Measurements from ENCODE around the gene ORM2. TPM values are rescaled to one million over a fixed set of nuclear protein-coding genes. Genes with fewer than 3 reads are reported as not detected.

ORM2 gene
- total RNA-seq, 1 experiment from 2014 or later, result 0.59 TPM

DNA sequence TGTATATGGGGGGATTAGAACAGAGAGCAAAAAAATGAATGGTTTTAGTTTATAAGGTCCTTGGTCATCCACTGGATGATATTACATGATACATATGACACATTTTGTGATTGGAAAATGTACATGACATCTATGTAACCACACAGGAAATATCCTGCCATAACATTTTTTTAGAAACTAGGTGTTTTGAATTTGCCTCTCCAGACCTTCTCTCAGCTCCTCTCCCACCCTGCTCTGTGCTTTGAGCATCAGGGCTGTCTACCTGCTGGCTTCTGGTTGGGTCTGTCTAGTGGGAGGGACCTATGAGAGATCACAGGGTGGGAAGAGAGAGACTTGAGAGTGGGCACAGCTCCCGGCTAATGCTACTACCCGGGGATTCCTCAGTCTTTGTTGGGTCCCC, 33.8 kb downstream of the ORM2 start:
- Histone ChIP-seq H3K36me3 (ENCODE audit: control insufficient read depth in 1 of 2, insufficient read depth in 2 of 2, low read length in 2 of 2) (no peaks in the 10 kb centered on the region; a peak in 1 of 4 replicates), H3K27ac (ENCODE audit: low read depth, low read length) (no peak overlapping the region), H3K4me1 (ENCODE audit: control insufficient read depth in 1 of 2, insufficient read depth in 2 of 2, low read length in 2 of 2) (peaks cover 0 to 8% of the 10 kb centered on the region in 2 experiments; a peak in 2 of 4 replicates), H3K4me2 (ENCODE audit: low read length) (no peak overlapping the region), H3K79me2 (ENCODE audit: insufficient read depth, low read length) (no peaks in the 10 kb centered on the region), H3K9ac (ENCODE audit: low read length) (no peak overlapping the region), H4K20me1 (ENCODE audit: insufficient read depth) (no peaks in the 10 kb centered on the region), H3K4me3 (replicated peaks in 1 of 2; ENCODE audit: low read depth in 1 of 2, low read length in 2 of 2) (no peak overlapping the region), H3K9me2 (ENCODE audit: insufficient read depth) (no peaks in the 10 kb centered on the region), H3K27me3 (ENCODE audit: insufficient read depth, low read length) (no peaks in the 10 kb centered on the region), H3K9me3 (ENCODE audit: control insufficient read depth in 1 of 2, insufficient read depth in 1 of 2, low read depth in 1 of 2, low read length in 2 of 2) (no peaks in the 10 kb centered on the region), H2AFZ (ENCODE audit: low read depth, low read length, poor library complexity, severe bottlenecking) (no peak overlapping the region)
- DNase-seq (ENCODE audit: low read depth, low spot score), result no peak
- ChIA-PET CTCF (no interaction called here), POLR2A (no interaction called here), RAD21 (ENCODE audit: low non-redundant PET in 1 of 2, low total read pairs in 2 of 2, uncharacterized antibody in 2 of 2, unreplicated experiment in 2 of 2) (no interaction called here)
- no TSS peak for BruUV-seq (replicated peaks)
- intact Hi-C loops (cut with micrococcal nuclease), result no loop called here
- no peak for ATAC-seq
- no peak for TF ChIP-seq JUND (IDR thresholded peaks at IDR 0.05)
- no peak for TF ChIP-seq EGR1 (IDR thresholded peaks at IDR 0.05; ENCODE audit: low read depth)
- TF ChIP-seq POLR2AphosphoS5 (IDR thresholded peaks at IDR 0.05; ENCODE audit: low read depth, low read length), result no peak
- no peak for TF ChIP-seq ELF1 (IDR thresholded peaks at IDR 0.05; ENCODE audit: borderline replicate concordance, low read depth)
- no peak for TF ChIP-seq SRF (IDR thresholded peaks at IDR 0.05; ENCODE audit: low read depth)
- TF ChIP-seq, protein P1, sequence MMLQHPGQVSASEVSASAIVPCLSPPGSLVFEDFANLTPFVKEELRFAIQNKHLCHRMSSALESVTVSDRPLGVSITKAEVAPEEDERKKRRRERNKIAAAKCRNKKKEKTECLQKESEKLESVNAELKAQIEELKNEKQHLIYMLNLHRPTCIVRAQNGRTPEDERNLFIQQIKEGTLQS (IDR thresholded peaks at IDR 0.05), result no peak

DNA sequence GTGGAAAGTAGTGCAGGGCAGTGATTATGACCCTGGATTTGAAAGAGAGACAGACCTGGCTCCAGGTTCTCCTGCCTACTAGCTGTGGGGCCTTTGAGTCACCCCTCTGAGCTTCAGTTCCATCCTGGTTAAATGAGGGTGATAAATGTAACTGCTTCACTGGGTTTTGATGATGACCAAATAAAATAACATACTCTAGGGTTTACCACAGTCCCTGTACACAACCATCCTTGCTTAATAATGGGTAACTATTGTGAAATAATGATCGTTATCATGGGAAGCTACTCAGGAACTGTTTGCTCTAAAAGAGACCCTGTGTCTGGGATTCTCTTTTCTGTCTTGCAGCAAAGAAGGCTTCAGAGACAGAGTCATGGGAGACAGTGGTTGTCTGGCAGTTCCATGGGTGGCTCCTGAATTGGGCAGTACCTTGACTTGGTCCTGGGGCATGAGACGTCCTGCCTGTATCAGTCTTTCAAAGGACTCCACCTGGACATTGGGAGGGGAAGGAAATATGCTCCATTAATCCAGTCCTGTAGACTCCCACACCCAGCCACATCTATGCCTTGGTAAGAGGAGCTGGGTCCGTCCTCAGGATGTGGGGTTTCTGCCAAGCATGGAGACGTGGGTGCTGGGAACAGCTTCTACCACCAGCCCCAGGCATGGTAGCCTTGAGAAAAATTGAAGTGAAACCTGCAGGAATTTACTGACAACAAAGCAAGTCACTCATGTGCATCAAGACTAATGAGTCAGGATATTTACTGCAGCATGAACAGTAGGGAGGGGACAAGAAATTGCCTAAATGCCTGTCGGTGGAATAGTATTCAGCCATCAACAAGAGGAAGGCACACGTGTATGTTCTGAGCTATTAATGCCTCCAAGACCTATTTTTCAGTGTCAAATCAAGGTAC, 34.7 kb downstream of the ORM2 start:
- no peak overlapping the region for H3K4me3 ChIP-seq (replicated peaks in 1 of 2; ENCODE audit: low read depth in 1 of 2, low read length in 2 of 2)
- no peak overlapping the region for H3K4me2 ChIP-seq (ENCODE audit: low read length)
- no peaks in the 10 kb centered on the region for H3K9me3 ChIP-seq (ENCODE audit: control insufficient read depth in 1 of 2, insufficient read depth in 1 of 2, low read depth in 1 of 2, low read length in 2 of 2)
- no peaks in the 10 kb centered on the region for H3K27me3 ChIP-seq (ENCODE audit: insufficient read depth, low read length)
- H3K9ac ChIP-seq (ENCODE audit: low read length), result no peak overlapping the region
- ATAC-seq (no peak), DNase-seq (ENCODE audit: low read depth, low spot score) (no peak)
- TF ChIP-seq CBX3 (IDR thresholded peaks at IDR 0.05; ENCODE audit: low read depth) (no peak), POLR2AphosphoS5 (IDR thresholded peaks at IDR 0.05; ENCODE audit: low read depth, low read length) (no peak), EZH2phosphoT487 (IDR thresholded peaks at IDR 0.05; ENCODE audit: borderline replicate concordance) (no peak), SRF (IDR thresholded peaks at IDR 0.05; ENCODE audit: low read depth) (no peak)
- TF ChIP-seq, protein P2, sequence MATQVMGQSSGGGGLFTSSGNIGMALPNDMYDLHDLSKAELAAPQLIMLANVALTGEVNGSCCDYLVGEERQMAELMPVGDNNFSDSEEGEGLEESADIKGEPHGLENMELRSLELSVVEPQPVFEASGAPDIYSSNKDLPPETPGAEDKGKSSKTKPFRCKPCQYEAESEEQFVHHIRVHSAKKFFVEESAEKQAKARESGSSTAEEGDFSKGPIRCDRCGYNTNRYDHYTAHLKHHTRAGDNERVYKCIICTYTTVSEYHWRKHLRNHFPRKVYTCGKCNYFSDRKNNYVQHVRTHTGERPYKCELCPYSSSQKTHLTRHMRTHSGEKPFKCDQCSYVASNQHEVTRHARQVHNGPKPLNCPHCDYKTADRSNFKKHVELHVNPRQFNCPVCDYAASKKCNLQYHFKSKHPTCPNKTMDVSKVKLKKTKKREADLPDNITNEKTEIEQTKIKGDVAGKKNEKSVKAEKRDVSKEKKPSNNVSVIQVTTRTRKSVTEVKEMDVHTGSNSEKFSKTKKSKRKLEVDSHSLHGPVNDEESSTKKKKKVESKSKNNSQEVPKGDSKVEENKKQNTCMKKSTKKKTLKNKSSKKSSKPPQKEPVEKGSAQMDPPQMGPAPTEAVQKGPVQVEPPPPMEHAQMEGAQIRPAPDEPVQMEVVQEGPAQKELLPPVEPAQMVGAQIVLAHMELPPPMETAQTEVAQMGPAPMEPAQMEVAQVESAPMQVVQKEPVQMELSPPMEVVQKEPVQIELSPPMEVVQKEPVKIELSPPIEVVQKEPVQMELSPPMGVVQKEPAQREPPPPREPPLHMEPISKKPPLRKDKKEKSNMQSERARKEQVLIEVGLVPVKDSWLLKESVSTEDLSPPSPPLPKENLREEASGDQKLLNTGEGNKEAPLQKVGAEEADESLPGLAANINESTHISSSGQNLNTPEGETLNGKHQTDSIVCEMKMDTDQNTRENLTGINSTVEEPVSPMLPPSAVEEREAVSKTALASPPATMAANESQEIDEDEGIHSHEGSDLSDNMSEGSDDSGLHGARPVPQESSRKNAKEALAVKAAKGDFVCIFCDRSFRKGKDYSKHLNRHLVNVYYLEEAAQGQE (IDR thresholded peaks at IDR 0.05; ENCODE audit: low read depth), result no peak
- TF ChIP-seq, protein P1 (IDR thresholded peaks at IDR 0.05), result no peak
- TF ChIP-seq, protein P3, sequence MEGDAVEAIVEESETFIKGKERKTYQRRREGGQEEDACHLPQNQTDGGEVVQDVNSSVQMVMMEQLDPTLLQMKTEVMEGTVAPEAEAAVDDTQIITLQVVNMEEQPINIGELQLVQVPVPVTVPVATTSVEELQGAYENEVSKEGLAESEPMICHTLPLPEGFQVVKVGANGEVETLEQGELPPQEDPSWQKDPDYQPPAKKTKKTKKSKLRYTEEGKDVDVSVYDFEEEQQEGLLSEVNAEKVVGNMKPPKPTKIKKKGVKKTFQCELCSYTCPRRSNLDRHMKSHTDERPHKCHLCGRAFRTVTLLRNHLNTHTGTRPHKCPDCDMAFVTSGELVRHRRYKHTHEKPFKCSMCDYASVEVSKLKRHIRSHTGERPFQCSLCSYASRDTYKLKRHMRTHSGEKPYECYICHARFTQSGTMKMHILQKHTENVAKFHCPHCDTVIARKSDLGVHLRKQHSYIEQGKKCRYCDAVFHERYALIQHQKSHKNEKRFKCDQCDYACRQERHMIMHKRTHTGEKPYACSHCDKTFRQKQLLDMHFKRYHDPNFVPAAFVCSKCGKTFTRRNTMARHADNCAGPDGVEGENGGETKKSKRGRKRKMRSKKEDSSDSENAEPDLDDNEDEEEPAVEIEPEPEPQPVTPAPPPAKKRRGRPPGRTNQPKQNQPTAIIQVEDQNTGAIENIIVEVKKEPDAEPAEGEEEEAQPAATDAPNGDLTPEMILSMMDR (IDR thresholded peaks at IDR 0.05 in 2 of 3, conservative IDR thresholded peaks at IDR 0.05 in 1 of 3; ENCODE audit: borderline replicate concordance in 1 of 3, insufficient read depth in 1 of 3, low read depth in 2 of 3, low read length in 2 of 3), result no peak
- TF ChIP-seq, protein P4, sequence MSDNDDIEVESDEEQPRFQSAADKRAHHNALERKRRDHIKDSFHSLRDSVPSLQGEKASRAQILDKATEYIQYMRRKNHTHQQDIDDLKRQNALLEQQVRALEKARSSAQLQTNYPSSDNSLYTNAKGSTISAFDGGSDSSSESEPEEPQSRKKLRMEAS (IDR thresholded peaks at IDR 0.05), result no peak
- ChIA-PET RAD21 (ENCODE audit: low non-redundant PET in 1 of 2, low total read pairs in 2 of 2, uncharacterized antibody in 2 of 2, unreplicated experiment in 2 of 2) (no interaction called here), CTCF (no interaction called here), POLR2A (no interaction called here)
- H2AFZ ChIP-seq (ENCODE audit: low read depth, low read length, poor library complexity, severe bottlenecking), result no peak overlapping the region
- BruUV-seq (replicated peaks), result no TSS peak
- H3K4me1 ChIP-seq (ENCODE audit: control insufficient read depth in 1 of 2, insufficient read depth in 2 of 2, low read length in 2 of 2), result peaks cover 0 to 8% of the 10 kb centered on the region in 2 experiments; a peak in 2 of 4 replicates
- no peak overlapping the region for H3K27ac ChIP-seq (ENCODE audit: low read depth, low read length)
- no peaks in the 10 kb centered on the region for H4K20me1 ChIP-seq (ENCODE audit: insufficient read depth)
- no peaks in the 10 kb centered on the region for H3K79me2 ChIP-seq (ENCODE audit: insufficient read depth, low read length)
- intact Hi-C loops (cut with micrococcal nuclease), result no loop called here
- H3K9me2 ChIP-seq (ENCODE audit: insufficient read depth), result no peaks in the 10 kb centered on the region
- H3K36me3 ChIP-seq (ENCODE audit: control insufficient read depth in 1 of 2, insufficient read depth in 2 of 2, low read length in 2 of 2), result no peaks in the 10 kb centered on the region; a peak in 1 of 4 replicates
